RWPE1 (cell line): Measurements from ENCODE around the gene NR2F2.
A peak's percentile ranks its signal among the peaks of the same experiment; 100 is the strongest.

Source experiments
- CTCF ChIA-PET: fragments of 350-600 bp; sonication (Branson Sonifier 250); formaldehyde crosslinking; extraction: SDS; loops from one replicate; lab custom pipeline; 2021; lab: Yijun Ruan, JAX
- POLR2A ChIA-PET: fragments of 400-600 bp; formaldehyde crosslinking; extraction: SDS; loops from one replicate; lab custom pipeline; 2020; ENCODE audit warnings: antibody characterized with exemption; ENCODE audit not compliant: low non-redundant PET; lab: Yijun Ruan, JAX
- DNase-seq: peaks from one replicate; pipeline ENCODE4 v3.0.0; 2012; ENCODE audit warnings: low spot score
- H3K27ac ChIP-seq: fragments of 450-650 bp; 2 replicates; pipeline ENCODE4 v1.5.1; 2017
- CTCF ChIP-seq: fragments of 450-650 bp; conservative IDR thresholded peaks from 2 replicates; pipeline ENCODE4 v1.5.1; 2017; ENCODE audit warnings: low read depth, mild to moderate bottlenecking

The NR2F2 gene

GRCh38 chr15:96333131-96334016 lies 2.9 kb downstream of the NR2F2 start:
- no peak for TF ChIP-seq CTCF
- DNase-seq, result no peak
- peak overlapping the region; percentile 98 for H3K27ac ChIP-seq
- CTCF ChIA-PET, result no interaction called here
- POLR2A ChIA-PET, result interaction anchor here (0.6 kb wide), 1 partner anchor 7 kb away, joined by 16 read pairs; no protein-coding TSS in a partner anchor

- DNase-seq, result no peak
- peak overlapping the region; percentile 98 for H3K27ac ChIP-seq
- TF ChIP-seq CTCF, result no peak
- ChIA-PET CTCF (no interaction called here), POLR2A (no interaction called here)
Observed at GRCh38 chr15:96334017-96334704, 3.7 kb downstream of the NR2F2 start.

GRCh38 chr15:96334705-96335410 lies 4.4 kb downstream of the NR2F2 start:
- TF ChIP-seq CTCF, result no peak
- ChIA-PET CTCF (interaction anchor here (0.6 to 2.8 kb wide), 2 partner anchors 8 to 1101 kb away, joined by 3 to 8 read pairs; no protein-coding TSS in a partner anchor), POLR2A (no interaction called here)
- peak overlapping the region; percentile 98 for H3K27ac ChIP-seq
- no peak for DNase-seq

GRCh38 chr15:96335411-96336024 lies 5.0 kb downstream of the NR2F2 start:
- ChIA-PET POLR2A (no interaction called here), CTCF (interaction anchor here (0.6 to 2.8 kb wide), 3 partner anchors 8 to 1102 kb away, joined by 3 to 8 read pairs (median 4); no protein-coding TSS in a partner anchor)
- no peak for DNase-seq
- H3K27ac ChIP-seq, result no peak overlapping the region; the same call in 1 of the 2 replicates
- no peak for TF ChIP-seq CTCF

- no peak for TF ChIP-seq CTCF
- H3K27ac ChIP-seq, result no peak overlapping the region
- ChIA-PET CTCF (interaction anchor here (0.5 to 2.8 kb wide), 3 partner anchors 9 to 1658 kb away, joined by 4 to 8 read pairs (median 5); no protein-coding TSS in a partner anchor), POLR2A (no interaction called here)
- DNase-seq, result no peak
Observed at GRCh38 chr15:96336108-96336595, 5.7 kb downstream of the NR2F2 start.
